Progenitor cell of endocrine pancreas (in vitro differentiated cells): ENCODE results near the gene DHRS2. TPM values are rescaled to one million over a fixed set of nuclear protein-coding genes. Genes with fewer than 3 reads are reported as not detected.

ENCODE experiments used
- DNase-seq: peaks from one replicate; pipeline ENCODE4 v3.0.0; 2021; ENCODE audit warnings: low spot score; ENCODE audit not compliant: unreplicated experiment
- H3K27ac Mint-ChIP-seq: 2 replicates; pipeline ENCODE4 v1.8.0; 2021; ENCODE audit warnings: mild to moderate bottlenecking, moderate library complexity, mixed read lengths
- H3K27me3 Mint-ChIP-seq: 2 replicates; pipeline ENCODE4 v1.8.0; 2021; ENCODE audit warnings: mixed read lengths
- H3K36me3 Mint-ChIP-seq: 2 replicates; pipeline ENCODE4 v1.8.0; 2022; ENCODE audit warnings: mixed read lengths; ENCODE audit not compliant: insufficient read depth
- H3K4me1 Mint-ChIP-seq: 2 replicates; pipeline ENCODE4 v1.8.0; 2021; ENCODE audit warnings: low read depth, mixed read lengths
- H3K4me3 Mint-ChIP-seq: 2 replicates; pipeline ENCODE4 v1.8.0; 2021; ENCODE audit warnings: low read depth, mild to moderate bottlenecking, moderate library complexity, mixed read lengths
- H3K9me3 Mint-ChIP-seq: 2 replicates; pipeline ENCODE4 v1.8.0; 2021; ENCODE audit warnings: low read depth, mixed read lengths
- total RNA-seq: library from RNA; stranded (reverse); gene quantifications from 2 replicates; pipeline ENCODE4 v1.2.1, GENCODE V29; 2021
- TF ChIP-seq, protein P1 (sequence below): fragments of 200-600 bp; sonication (generic); IDR thresholded peaks from one replicate; pipeline ENCODE4 v1.5.0; 2021; ENCODE audit warnings: antibody characterized with exemption, mild to moderate bottlenecking; ENCODE audit not compliant: unreplicated experiment

DHRS2 gene
- total RNA-seq, 1 donor from 2014 or later = 0.77 TPM

- no peak for DNase-seq
- Mint-ChIP-seq H3K27ac (no peak overlapping the region), H3K4me1 (peaks cover 3% of the 10 kb centered on the region), H3K4me3 (no peak overlapping the region), H3K36me3 (no peaks in the 10 kb centered on the region), H3K9me3 (peaks cover 19% of the 10 kb centered on the region), H3K27me3 (no peaks in the 10 kb centered on the region)
- TF ChIP-seq, protein P1, sequence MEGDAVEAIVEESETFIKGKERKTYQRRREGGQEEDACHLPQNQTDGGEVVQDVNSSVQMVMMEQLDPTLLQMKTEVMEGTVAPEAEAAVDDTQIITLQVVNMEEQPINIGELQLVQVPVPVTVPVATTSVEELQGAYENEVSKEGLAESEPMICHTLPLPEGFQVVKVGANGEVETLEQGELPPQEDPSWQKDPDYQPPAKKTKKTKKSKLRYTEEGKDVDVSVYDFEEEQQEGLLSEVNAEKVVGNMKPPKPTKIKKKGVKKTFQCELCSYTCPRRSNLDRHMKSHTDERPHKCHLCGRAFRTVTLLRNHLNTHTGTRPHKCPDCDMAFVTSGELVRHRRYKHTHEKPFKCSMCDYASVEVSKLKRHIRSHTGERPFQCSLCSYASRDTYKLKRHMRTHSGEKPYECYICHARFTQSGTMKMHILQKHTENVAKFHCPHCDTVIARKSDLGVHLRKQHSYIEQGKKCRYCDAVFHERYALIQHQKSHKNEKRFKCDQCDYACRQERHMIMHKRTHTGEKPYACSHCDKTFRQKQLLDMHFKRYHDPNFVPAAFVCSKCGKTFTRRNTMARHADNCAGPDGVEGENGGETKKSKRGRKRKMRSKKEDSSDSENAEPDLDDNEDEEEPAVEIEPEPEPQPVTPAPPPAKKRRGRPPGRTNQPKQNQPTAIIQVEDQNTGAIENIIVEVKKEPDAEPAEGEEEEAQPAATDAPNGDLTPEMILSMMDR = no peak
These were observed 57.1 kb downstream of the DHRS2 start for GRCh38 chr14:23693252-23693775.

GRCh38 chr14:23694085-23694948 lies 58.2 kb downstream of the DHRS2 start:
- Mint-ChIP-seq H3K36me3 (no peaks in the 10 kb centered on the region), H3K27me3 (no peaks in the 10 kb centered on the region), H3K9me3 (peaks cover 14% of the 10 kb centered on the region), H3K4me3 (no peak overlapping the region), H3K27ac (no peak overlapping the region), H3K4me1 (peaks cover 3% of the 10 kb centered on the region)
- no peak for DNase-seq
- TF ChIP-seq, protein P1 = no peak

Other genes with a start within 250 kb of the DHRS2 start
- gene MYH6, start 228.1 kb upstream of the DHRS2 start, total RNA-seq = 0.04 and 0.07 TPM in 2 replicates
- gene MYH7, start 200.7 kb upstream of the DHRS2 start, total RNA-seq = not detected in 2 replicates
- 45.6 and 48.6 TPM in 2 replicates for gene NGDN, start 166.7 kb upstream of the DHRS2 start, total RNA-seq
- 13.6 and 16.4 TPM in 2 replicates for gene ZFHX2, start 84.6 kb upstream of the DHRS2 start, total RNA-seq
- gene THTPA, start 80.1 kb upstream of the DHRS2 start, total RNA-seq = 17.3 and 20.6 TPM in 2 replicates
- gene AP1G2, start 68.6 kb upstream of the DHRS2 start, total RNA-seq = 262 and 268 TPM in 2 replicates
- gene JPH4, start 57.6 kb upstream of the DHRS2 start, total RNA-seq = not detected in 2 replicates